HG03432 (cell line): ENCODE results near the gene SV2B.
A peak's percentile ranks its signal among the peaks of the same experiment; 100 is the strongest.

Source experiments
- ATAC-seq: cut with Tn5 transposase; IDR thresholded peaks from one replicate; pipeline ENCODE4 v1.9.1; 2021; ENCODE audit warnings: mild to moderate bottlenecking, moderate library complexity; ENCODE audit not compliant: unreplicated experiment

The SV2B gene

GRCh38 chr15:91263632-91264531, 163.8 kb downstream of the SV2B start:
- no peak for ATAC-seq

- no peak for ATAC-seq
Measured at GRCh38 chr15:91264651-91265351, 164.7 kb downstream of the SV2B start.

- ATAC-seq: no peak
Measured at GRCh38 chr15:91265416-91265940, 165.4 kb downstream of the SV2B start.

GRCh38 chr15:91268510-91268909, 168.5 kb downstream of the SV2B start:
- no peak for ATAC-seq

- ATAC-seq: no peak
Measured at GRCh38 chr15:91270747-91271146, 170.7 kb downstream of the SV2B start.

GRCh38 chr15:91271565-91272153, 171.6 kb downstream of the SV2B start:
- ATAC-seq: peak; percentile 69

GRCh38 chr15:91275844-91276243, 175.8 kb downstream of the SV2B start:
- no peak for ATAC-seq

- no peak for ATAC-seq
Measured at GRCh38 chr15:91278951-91279350, 178.9 kb downstream of the SV2B start.

GRCh38 chr15:91279486-91279885, 179.4 kb downstream of the SV2B start:
- ATAC-seq: no peak

GRCh38 chr15:91281947-91282346, 181.9 kb downstream of the SV2B start:
- no peak for ATAC-seq

- ATAC-seq: no peak
Measured at GRCh38 chr15:91282486-91282885, 182.4 kb downstream of the SV2B start.

GRCh38 chr15:91283155-91283554, 183.1 kb downstream of the SV2B start:
- ATAC-seq: no peak

GRCh38 chr15:91284758-91285466, 184.9 kb downstream of the SV2B start:
- ATAC-seq: no peak

- ATAC-seq: no peak
Measured at GRCh38 chr15:91289324-91289723, 189.3 kb downstream of the SV2B start.

- no peak for ATAC-seq
Measured at GRCh38 chr15:91290553-91290952, 190.5 kb downstream of the SV2B start.

- peak; percentile 60 for ATAC-seq
Measured at GRCh38 chr15:91291673-91292072, 191.6 kb downstream of the SV2B start.

GRCh38 chr15:91294344-91294743, 194.3 kb downstream of the SV2B start:
- no peak for ATAC-seq

GRCh38 chr15:91294795-91295194, 194.7 kb downstream of the SV2B start:
- no peak for ATAC-seq

GRCh38 chr15:91298101-91298500, 198.0 kb downstream of the SV2B start:
- no peak for ATAC-seq

GRCh38 chr15:91302588-91303439, 202.8 kb downstream of the SV2B start:
- ATAC-seq: no peak
